NCI-H1105 (cell line): Measurements from ENCODE around the gene MMRN2.
"Not testable (repeated sequence)": the region's sequence is repeated elsewhere in the genome, so short reads cannot be mapped to it uniquely, and the experiment has no call there.

Experiments
- DNase-seq: peaks from one replicate; lab custom pipeline; 2025; lab: John Stamatoyannopoulos, UW

The MMRN2 gene

GRCh38 chr10:86957471-86958115 is at the start of gene MMRN2:
TSS of gene MMRN2 (minus strand) at chr10:86957615. CDS start at chr10:86957541, 74 bp downstream.
- DNase-seq: no peak

- DNase-seq: not testable (repeated sequence)
Measured at GRCh38 chr10:87007124-87007523, 49.7 kb upstream of the MMRN2 start.

GRCh38 chr10:87000491-87000890 is 43.1 kb upstream of the MMRN2 start:
- DNase-seq: no peak

- DNase-seq: not testable (repeated sequence)
Measured at GRCh38 chr10:86999802-87000403, 42.5 kb upstream of the MMRN2 start.

GRCh38 chr10:86992929-86993328 is 35.5 kb upstream of the MMRN2 start:
- DNase-seq: no peak

GRCh38 chr10:86992456-86992855 is 35.0 kb upstream of the MMRN2 start:
- no peak for DNase-seq

GRCh38 chr10:86991362-86991761 is 33.9 kb upstream of the MMRN2 start:
- DNase-seq: not testable (repeated sequence)

- no peak for DNase-seq
Measured at GRCh38 chr10:86988520-86988919, 31.1 kb upstream of the MMRN2 start.

GRCh38 chr10:86984498-86984897 is 27.1 kb upstream of the MMRN2 start:
- not testable (repeated sequence) for DNase-seq

- DNase-seq: no peak
Measured at GRCh38 chr10:86981716-86982115, 24.3 kb upstream of the MMRN2 start.

GRCh38 chr10:86981020-86981419 is 23.6 kb upstream of the MMRN2 start:
- DNase-seq: not testable (repeated sequence)

GRCh38 chr10:86979977-86980448 is 22.6 kb upstream of the MMRN2 start:
- no peak for DNase-seq

GRCh38 chr10:86979296-86979818 is 21.9 kb upstream of the MMRN2 start:
- no peak for DNase-seq

- not testable (repeated sequence) for DNase-seq
Measured at GRCh38 chr10:86978457-86978856, 21.0 kb upstream of the MMRN2 start.

GRCh38 chr10:86976362-86977056 is 19.1 kb upstream of the MMRN2 start:
- no peak for DNase-seq

- no peak for DNase-seq
Measured at GRCh38 chr10:86974484-86974883, 17.1 kb upstream of the MMRN2 start.

GRCh38 chr10:86972613-86973380 is 15.4 kb upstream of the MMRN2 start:
- DNase-seq: no peak

GRCh38 chr10:86971232-86971991 is 14.0 kb upstream of the MMRN2 start:
- DNase-seq: no peak

GRCh38 chr10:86970982-86971231 is 13.5 kb upstream of the MMRN2 start:
- DNase-seq: no peak

GRCh38 chr10:86970162-86970981 is 13.0 kb upstream of the MMRN2 start:
- DNase-seq: no peak
